ENCODE results near the gene CTIF.

GRCh38 chr18:48541747-48542400, 3.0 kb downstream of the CTIF start:
- TF ChIP-seq POLR2AphosphoS5 (IDR thresholded peaks at IDR 0.05; ENCODE audit: low read depth, low read length) (no peak), POLR2A (IDR thresholded peaks at IDR 0.05; ENCODE audit: low read depth, low read length) (no peak), TAF1 (IDR thresholded peaks at IDR 0.05; ENCODE audit: borderline replicate concordance, low read depth, low read length) (no peak)
